Stomach (tissue), 4 donors: Measurements from ENCODE around the gene ZBTB7B.

Experiments used
- CTCF ChIP-seq, 7 experiments: fragments of 450-650 bp in 4 of 7; fragments of 200-600 bp in 3 of 7; sonication (generic) in 3 of 7; IDR thresholded peaks; one replicate each; pipeline ENCODE4 v1.5.1; 2016 to 2019; ENCODE audit warnings: antibody characterized with exemption in 7 of 7, control low read depth in 2 of 7, mild to moderate bottlenecking in 1 of 7
- POLR2A ChIP-seq, 4 donors: fragments of 450-650 bp; IDR thresholded peaks; one replicate each; pipeline ENCODE4 v1.6.1; 2016; ENCODE audit warnings: antibody characterized with exemption in 4 of 4, control low read depth in 2 of 4, mild to moderate bottlenecking in 1 of 4, moderate library complexity in 1 of 4
- POLR2AphosphoS5 ChIP-seq, 3 donors: sonication (generic); formaldehyde crosslinking; IDR thresholded peaks; one replicate each; pipeline ENCODE4 v1.6.1; 2016; ENCODE audit warnings: antibody characterized with exemption in 3 of 3

GRCh38 chr1:154989195-154989860, 13.3 kb upstream of the ZBTB7B start:
- no peak for TF ChIP-seq POLR2AphosphoS5 (IDR thresholded peaks at IDR 0.05)
- no peak for TF ChIP-seq CTCF (IDR thresholded peaks at IDR 0.05)
- TF ChIP-seq POLR2A (IDR thresholded peaks at IDR 0.05): no peak
